Mucosa of stomach (tissue), 1 donor: ENCODE data around the gene MLLT3.

ENCODE experiments used
- H3K27me3 ChIP-seq: one replicate; pipeline ENCODE4 v1.7.0; 2013; ENCODE audit warnings: mild to moderate bottlenecking, low read length; ENCODE audit not compliant: control insufficient read depth, insufficient read depth
- H3K36me3 ChIP-seq: one replicate; pipeline ENCODE4 v1.7.0; 2013; ENCODE audit warnings: low read length; ENCODE audit not compliant: control insufficient read depth, insufficient read depth
- H3K4me1 ChIP-seq: one replicate; pipeline ENCODE4 v1.7.0; 2013; ENCODE audit warnings: mild to moderate bottlenecking, low read length; ENCODE audit not compliant: control insufficient read depth, insufficient read depth
- H3K4me3 ChIP-seq: one replicate; pipeline ENCODE4 v1.7.0; 2013; ENCODE audit warnings: low read length
- H3K9ac ChIP-seq: one replicate; pipeline ENCODE4 v1.7.0; 2013; ENCODE audit warnings: mild to moderate bottlenecking, low read length, moderate library complexity
- H3K9me3 ChIP-seq: one replicate; pipeline ENCODE4 v1.7.0; 2013; ENCODE audit warnings: mild to moderate bottlenecking, low read length, moderate library complexity; ENCODE audit not compliant: control insufficient read depth
- donor health status: Pancreatic carcinoma.

MLLT3 gene

GRCh38 chr9:20604562-20604961, 17.7 kb downstream of the MLLT3 start:
- H3K4me1 ChIP-seq, result peaks cover 28% of the 10 kb centered on the region
- no peak overlapping the region for H3K4me3 ChIP-seq

GRCh38 chr9:20603524-20604268, 18.6 kb downstream of the MLLT3 start:
- peak overlapping the region; percentile 17 for H3K9ac ChIP-seq
- H3K36me3 ChIP-seq, result no peaks in the 10 kb centered on the region
- H3K9me3 ChIP-seq, result no peaks in the 10 kb centered on the region
- H3K4me1 ChIP-seq, result peaks cover 23% of the 10 kb centered on the region
- H3K27me3 ChIP-seq, result no peaks in the 10 kb centered on the region
- H3K4me3 ChIP-seq, result no peak overlapping the region

More at GRCh38 chr9:20604562-20604961, 17.7 kb downstream of the MLLT3 start:
- no peaks in the 10 kb centered on the region for H3K36me3 ChIP-seq
- no peaks in the 10 kb centered on the region for H3K27me3 ChIP-seq
- no peaks in the 10 kb centered on the region for H3K9me3 ChIP-seq
- peak overlapping the region; percentile 56 for H3K9ac ChIP-seq

GRCh38 chr9:20601292-20601691, 21.0 kb downstream of the MLLT3 start:
- H3K9me3 ChIP-seq, result no peaks in the 10 kb centered on the region
- no peak overlapping the region for H3K4me3 ChIP-seq
- H3K4me1 ChIP-seq, result peaks cover 15% of the 10 kb centered on the region

GRCh38 chr9:20599195-20599594, 23.1 kb downstream of the MLLT3 start:
- no peaks in the 10 kb centered on the region for H3K27me3 ChIP-seq
- no peaks in the 10 kb centered on the region for H3K9me3 ChIP-seq
- no peaks in the 10 kb centered on the region for H3K36me3 ChIP-seq
- no peak overlapping the region for H3K9ac ChIP-seq
- H3K4me1 ChIP-seq, result peaks cover 15% of the 10 kb centered on the region
- no peak overlapping the region for H3K4me3 ChIP-seq

More at GRCh38 chr9:20601292-20601691, 21.0 kb downstream of the MLLT3 start:
- Histone ChIP-seq H3K9ac (no peak overlapping the region), H3K36me3 (no peaks in the 10 kb centered on the region), H3K27me3 (no peaks in the 10 kb centered on the region)

- Histone ChIP-seq H3K4me1 (peaks cover 11% of the 10 kb centered on the region), H3K36me3 (no peaks in the 10 kb centered on the region), H3K27me3 (no peaks in the 10 kb centered on the region)
Measured at GRCh38 chr9:20598367-20598766, 23.9 kb downstream of the MLLT3 start.

GRCh38 chr9:20597862-20598261, 24.4 kb downstream of the MLLT3 start:
- Histone ChIP-seq H3K4me3 (no peak overlapping the region), H3K36me3 (no peaks in the 10 kb centered on the region), H3K9ac (no peak overlapping the region), H3K27me3 (no peaks in the 10 kb centered on the region), H3K4me1 (peaks cover 6% of the 10 kb centered on the region), H3K9me3 (no peaks in the 10 kb centered on the region)

More at GRCh38 chr9:20598367-20598766, 23.9 kb downstream of the MLLT3 start:
- H3K9ac ChIP-seq, result no peak overlapping the region
- no peaks in the 10 kb centered on the region for H3K9me3 ChIP-seq
- no peak overlapping the region for H3K4me3 ChIP-seq

- Histone ChIP-seq H3K9ac (no peak overlapping the region), H3K36me3 (no peaks in the 10 kb centered on the region), H3K9me3 (no peaks in the 10 kb centered on the region), H3K27me3 (no peaks in the 10 kb centered on the region), H3K4me1 (no peaks in the 10 kb centered on the region), H3K4me3 (no peak overlapping the region)
Measured at GRCh38 chr9:20594608-20595007, 27.7 kb downstream of the MLLT3 start.

GRCh38 chr9:20593537-20593936, 28.8 kb downstream of the MLLT3 start:
- Histone ChIP-seq H3K9ac (no peak overlapping the region), H3K27me3 (no peaks in the 10 kb centered on the region), H3K4me1 (no peaks in the 10 kb centered on the region), H3K36me3 (no peaks in the 10 kb centered on the region), H3K9me3 (no peaks in the 10 kb centered on the region), H3K4me3 (no peak overlapping the region)

- Histone ChIP-seq H3K27me3 (no peaks in the 10 kb centered on the region), H3K9me3 (no peaks in the 10 kb centered on the region), H3K4me3 (no peak overlapping the region), H3K36me3 (no peaks in the 10 kb centered on the region), H3K4me1 (no peaks in the 10 kb centered on the region), H3K9ac (no peak overlapping the region)
Measured at GRCh38 chr9:20593105-20593504, 29.2 kb downstream of the MLLT3 start.

GRCh38 chr9:20592673-20593072, 29.6 kb downstream of the MLLT3 start:
- H3K9me3 ChIP-seq, result no peaks in the 10 kb centered on the region
- no peak overlapping the region for H3K4me3 ChIP-seq
- H3K4me1 ChIP-seq, result no peaks in the 10 kb centered on the region
- H3K27me3 ChIP-seq, result no peaks in the 10 kb centered on the region
- no peaks in the 10 kb centered on the region for H3K36me3 ChIP-seq
- no peak overlapping the region for H3K9ac ChIP-seq

GRCh38 chr9:20591223-20591622, 31.1 kb downstream of the MLLT3 start:
- H3K4me3 ChIP-seq, result no peak overlapping the region
- no peak overlapping the region for H3K9ac ChIP-seq
- no peaks in the 10 kb centered on the region for H3K36me3 ChIP-seq
- H3K4me1 ChIP-seq, result no peaks in the 10 kb centered on the region
- H3K9me3 ChIP-seq, result no peaks in the 10 kb centered on the region
- no peaks in the 10 kb centered on the region for H3K27me3 ChIP-seq

- H3K36me3 ChIP-seq, result no peaks in the 10 kb centered on the region
- peaks cover 14% of the 10 kb centered on the region for H3K4me1 ChIP-seq
- H3K9ac ChIP-seq, result no peak overlapping the region
- H3K9me3 ChIP-seq, result no peaks in the 10 kb centered on the region
- H3K4me3 ChIP-seq, result no peak overlapping the region
- no peaks in the 10 kb centered on the region for H3K27me3 ChIP-seq
Measured at GRCh38 chr9:20584968-20585643, 37.2 kb downstream of the MLLT3 start.
